Endodermal cell (in vitro differentiated cells): ENCODE results near the gene ABHD2. TPM values are rescaled to one million over a fixed set of nuclear protein-coding genes. Genes with fewer than 3 reads are reported as not detected.

Experiments
- DNase-seq: peaks from one replicate; pipeline ENCODE4 v3.0.0-alpha.2; 2017
- H3K27ac ChIP-seq: 2 replicates; pipeline ENCODE4 v1.5.1; 2013; ENCODE audit warnings: mild to moderate bottlenecking, low read depth, low read length, moderate library complexity
- H3K27me3 ChIP-seq: 2 replicates; pipeline ENCODE4 v1.6.1; 2013; ENCODE audit warnings: mild to moderate bottlenecking, low read length, moderate library complexity; ENCODE audit not compliant: insufficient read depth, control insufficient read depth, poor library complexity, severe bottlenecking
- H3K36me3 ChIP-seq: 2 replicates; pipeline ENCODE4 v1.7.0; 2013; ENCODE audit warnings: mild to moderate bottlenecking, low read length, moderate library complexity; ENCODE audit not compliant: control insufficient read depth, insufficient read depth
- H3K4me1 ChIP-seq: one replicate; pipeline ENCODE4 v1.7.0; 2013; ENCODE audit warnings: low read length; ENCODE audit not compliant: control insufficient read depth, insufficient read depth
- H3K4me3 ChIP-seq: 2 replicates; pipeline ENCODE4 v1.5.1; 2013; ENCODE audit warnings: mild to moderate bottlenecking, low read length, moderate library complexity
- H3K9ac ChIP-seq: 2 replicates; pipeline ENCODE4 v1.6.1; 2013; ENCODE audit warnings: mild to moderate bottlenecking, low read length, moderate library complexity; ENCODE audit not compliant: poor library complexity, severe bottlenecking; ENCODE audit errors: extremely low read depth
- H3K9me3 ChIP-seq: 2 replicates; pipeline ENCODE4 v1.6.1; 2013; ENCODE audit warnings: mild to moderate bottlenecking, low read length, moderate library complexity; ENCODE audit not compliant: control insufficient read depth
- H3K27ac Mint-ChIP-seq: 2 replicates; pipeline ENCODE4 v1.8.0; 2020; ENCODE audit warnings: mixed read lengths
- H3K27me3 Mint-ChIP-seq: 2 replicates; pipeline ENCODE4 v1.8.0; 2021; ENCODE audit warnings: mild to moderate bottlenecking, mixed read lengths; ENCODE audit not compliant: insufficient read depth
- H3K36me3 Mint-ChIP-seq: 2 replicates; pipeline ENCODE4 v1.8.0; 2020; ENCODE audit warnings: low read depth, mixed read lengths
- H3K4me1 Mint-ChIP-seq: 2 replicates; pipeline ENCODE4 v1.8.0; 2020; ENCODE audit warnings: mixed read lengths
- H3K4me3 Mint-ChIP-seq: 2 replicates; pipeline ENCODE4 v1.8.0; 2020; ENCODE audit warnings: mild to moderate bottlenecking, moderate library complexity, mixed read lengths
- H3K9me3 Mint-ChIP-seq: 2 replicates; pipeline ENCODE4 v1.8.0; 2020; ENCODE audit warnings: mild to moderate bottlenecking, mixed read lengths
- CTCF ChIP-seq: fragments of 200-600 bp; sonication (generic); conservative IDR thresholded peaks from 2 replicates; pipeline ENCODE4 v1.5.0; 2021; ENCODE audit warnings: antibody characterized with exemption, mild to moderate bottlenecking
- WGBS, 2 experiments: methylation state at CpG; one replicate each; pipeline versions ENCODE4 v1.1.5 to v1.1.7; 2013; ENCODE audit warnings: missing lambda C conversion rate in 2 of 2, mixed read lengths in 1 of 2; ENCODE audit not compliant: insufficient coverage in 1 of 2, insufficient read length in 1 of 2; 5-methylcytosine and 5-hydroxymethylcytosine counted together
- total RNA-seq, 2 donors: library from RNA; stranded (reverse); fragmentation: NEBNext Ultra II Directional in 1 of 2; extraction: Animal tissue kit (Norgen Biotek cat#: 25700) in 1 of 2; gene quantifications; 2 replicates in 1 of 2; 3 replicates in 1 of 2; pipeline ENCODE4 v1.2.1, GENCODE V29; 2021

ABHD2 gene
- total RNA-seq, 2 donors from 2014 or later: 24.1 to 26.0 TPM

- no peak overlapping the region for H3K9ac ChIP-seq
- no peaks in the 10 kb centered on the region for H3K9me3 ChIP-seq
- Mint-ChIP-seq H3K4me1 (no peaks in the 10 kb centered on the region), H3K9me3 (no peaks in the 10 kb centered on the region), H3K4me3 (no peak overlapping the region), H3K36me3 (peaks cover 10% of the 10 kb centered on the region), H3K27me3 (no peaks in the 10 kb centered on the region), H3K27ac (no peak overlapping the region)
- H3K4me3 ChIP-seq: no peak overlapping the region
- H3K4me1 ChIP-seq: no peaks in the 10 kb centered on the region
- WGBS, 2 experiments: 82 to 83% methylated on average over 4 of the region's 4 CpGs
- H3K27me3 ChIP-seq: no peaks in the 10 kb centered on the region
- H3K36me3 ChIP-seq: peaks cover 22% of the 10 kb centered on the region
- no peak for TF ChIP-seq CTCF
- no peak overlapping the region for H3K27ac ChIP-seq
- no peak for DNase-seq
Observed at GRCh38 chr15:89122505-89123180, 34.4 kb downstream of the ABHD2 start.

GRCh38 chr15:89123181-89123525, 34.9 kb downstream of the ABHD2 start:
- no peak for TF ChIP-seq CTCF
- no peak for DNase-seq
- Mint-ChIP-seq H3K36me3 (peaks cover 9% of the 10 kb centered on the region), H3K4me1 (no peaks in the 10 kb centered on the region), H3K27ac (no peak overlapping the region), H3K27me3 (no peaks in the 10 kb centered on the region), H3K9me3 (no peaks in the 10 kb centered on the region), H3K4me3 (no peak overlapping the region)
- H3K4me3 ChIP-seq: no peak overlapping the region
- peaks cover 20% of the 10 kb centered on the region for H3K36me3 ChIP-seq
- H3K27ac ChIP-seq: no peak overlapping the region
- no peaks in the 10 kb centered on the region for H3K4me1 ChIP-seq
- no peaks in the 10 kb centered on the region for H3K9me3 ChIP-seq
- H3K9ac ChIP-seq: no peak overlapping the region
- H3K27me3 ChIP-seq: no peaks in the 10 kb centered on the region
- WGBS, 2 experiments: 97% methylated on average over 7 of the region's 7 CpGs

GRCh38 chr15:89125088-89125826, 37.0 kb downstream of the ABHD2 start:
- no peaks in the 10 kb centered on the region for H3K27me3 ChIP-seq
- Mint-ChIP-seq H3K27me3 (no peaks in the 10 kb centered on the region), H3K36me3 (peaks cover 9% of the 10 kb centered on the region), H3K4me3 (no peak overlapping the region), H3K27ac (no peak overlapping the region), H3K9me3 (no peaks in the 10 kb centered on the region), H3K4me1 (no peaks in the 10 kb centered on the region)
- DNase-seq: no peak
- no peaks in the 10 kb centered on the region for H3K9me3 ChIP-seq
- no peaks in the 10 kb centered on the region for H3K4me1 ChIP-seq
- TF ChIP-seq CTCF: no peak
- H3K4me3 ChIP-seq: no peak overlapping the region
- WGBS, 2 experiments: 97 to 100% methylated on average over 2 to 5 of the region's 5 CpGs
- H3K36me3 ChIP-seq: peaks cover 10% of the 10 kb centered on the region
- H3K9ac ChIP-seq: no peak overlapping the region
- no peak overlapping the region for H3K27ac ChIP-seq
